ENCODE data around the gene SLC2A9.

The SLC2A9 gene

DNA sequence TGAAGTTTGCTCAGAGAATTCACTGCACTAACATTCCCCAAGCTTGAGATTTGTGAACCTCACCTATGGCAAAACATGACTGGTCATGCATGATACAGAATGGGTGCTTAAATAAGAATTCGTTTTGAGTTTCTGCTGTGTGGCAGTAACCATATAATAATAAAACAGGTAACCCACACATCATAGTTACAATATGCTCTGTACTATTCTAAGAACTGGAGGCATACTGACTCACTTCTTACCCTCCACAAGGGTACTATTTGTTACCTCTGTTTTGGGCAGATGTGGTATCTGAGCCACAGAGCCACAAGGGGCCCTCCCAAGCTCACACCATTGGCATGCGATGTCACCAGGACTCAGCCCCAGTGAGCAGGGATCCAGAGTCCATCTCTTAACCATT is 17.6 kb downstream of the SLC2A9 start:
- H3K36me3 ChIP-seq (ENCODE audit: insufficient read depth, low read depth, low read length) = no peaks in the 10 kb centered on the region
- peaks cover 3% of the 10 kb centered on the region; the same call in 1 of the 2 replicates for H3K4me1 ChIP-seq (ENCODE audit: insufficient read depth, low read length)
- no peak overlapping the region for H3K9ac ChIP-seq (ENCODE audit: low read depth, low read length)
- H3K9me3 ChIP-seq (ENCODE audit: insufficient read depth, low read depth, low read length) = no peaks in the 10 kb centered on the region
- H3K27ac ChIP-seq (ENCODE audit: low read length) = no peak overlapping the region
- H3K4me3 ChIP-seq (ENCODE audit: low read length) = no peak overlapping the region
- no peaks in the 10 kb centered on the region for H3K27me3 ChIP-seq (ENCODE audit: insufficient read depth, low read length)

DNA sequence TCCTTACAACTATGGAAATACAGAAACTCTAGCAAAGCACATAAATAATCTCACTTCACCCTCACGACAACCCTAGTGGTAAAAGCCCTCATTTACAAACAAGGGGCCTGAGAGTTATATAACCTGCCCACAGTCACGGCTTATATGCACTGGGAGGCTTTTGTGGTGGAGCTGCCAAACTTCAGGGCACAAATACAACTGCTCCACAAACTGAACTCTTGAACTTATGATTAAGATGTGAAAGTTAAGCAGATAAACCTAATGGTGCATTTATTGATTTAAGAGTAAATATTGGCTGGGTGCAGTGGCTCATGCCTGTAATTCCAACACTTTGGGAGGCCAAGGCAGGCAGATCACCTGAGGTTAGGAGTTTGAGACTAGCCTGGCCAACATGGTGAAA is 19.0 kb downstream of the SLC2A9 start:
- Histone ChIP-seq H3K27ac (ENCODE audit: low read length) (no peak overlapping the region), H3K4me3 (ENCODE audit: low read length) (no peak overlapping the region), H3K27me3 (ENCODE audit: insufficient read depth, low read length) (no peaks in the 10 kb centered on the region), H3K9me3 (ENCODE audit: insufficient read depth, low read depth, low read length) (no peaks in the 10 kb centered on the region), H3K4me1 (ENCODE audit: insufficient read depth, low read length) (peaks cover 3% of the 10 kb centered on the region; the same call in 1 of the 2 replicates), H3K36me3 (ENCODE audit: insufficient read depth, low read depth, low read length) (no peaks in the 10 kb centered on the region), H3K9ac (ENCODE audit: low read depth, low read length) (no peak overlapping the region)

DNA sequence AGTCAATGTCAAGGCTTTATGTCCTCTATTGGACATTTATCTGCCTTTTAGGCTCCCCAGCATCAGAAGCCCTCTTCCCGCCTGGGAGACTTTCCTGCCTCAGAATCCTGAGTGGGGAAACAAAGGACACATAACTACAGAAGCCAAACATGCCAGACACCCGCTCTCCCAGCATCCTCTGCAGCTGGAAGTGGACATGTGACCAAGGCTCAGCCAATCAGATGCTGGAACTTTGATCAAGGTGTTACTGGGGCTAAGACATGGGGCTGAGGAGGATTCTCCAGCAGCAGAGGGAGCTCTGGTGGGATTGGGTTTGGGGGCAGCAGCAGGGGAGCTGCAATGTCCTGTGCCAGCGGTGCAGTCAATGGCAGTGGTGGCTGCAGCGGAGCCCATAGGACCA is 19.5 kb downstream of the SLC2A9 start:
- H3K4me1 ChIP-seq (ENCODE audit: insufficient read depth, low read length) = peaks cover under 1% of the 10 kb centered on the region; the same call in 1 of the 2 replicates
- H3K27me3 ChIP-seq (ENCODE audit: insufficient read depth, low read length) = no peaks in the 10 kb centered on the region
- H3K4me3 ChIP-seq (ENCODE audit: low read length) = no peak overlapping the region
- no peak overlapping the region for H3K9ac ChIP-seq (ENCODE audit: low read depth, low read length)
- H3K27ac ChIP-seq (ENCODE audit: low read length) = no peak overlapping the region
- no peaks in the 10 kb centered on the region for H3K36me3 ChIP-seq (ENCODE audit: insufficient read depth, low read depth, low read length)
- no peaks in the 10 kb centered on the region for H3K9me3 ChIP-seq (ENCODE audit: insufficient read depth, low read depth, low read length)

DNA sequence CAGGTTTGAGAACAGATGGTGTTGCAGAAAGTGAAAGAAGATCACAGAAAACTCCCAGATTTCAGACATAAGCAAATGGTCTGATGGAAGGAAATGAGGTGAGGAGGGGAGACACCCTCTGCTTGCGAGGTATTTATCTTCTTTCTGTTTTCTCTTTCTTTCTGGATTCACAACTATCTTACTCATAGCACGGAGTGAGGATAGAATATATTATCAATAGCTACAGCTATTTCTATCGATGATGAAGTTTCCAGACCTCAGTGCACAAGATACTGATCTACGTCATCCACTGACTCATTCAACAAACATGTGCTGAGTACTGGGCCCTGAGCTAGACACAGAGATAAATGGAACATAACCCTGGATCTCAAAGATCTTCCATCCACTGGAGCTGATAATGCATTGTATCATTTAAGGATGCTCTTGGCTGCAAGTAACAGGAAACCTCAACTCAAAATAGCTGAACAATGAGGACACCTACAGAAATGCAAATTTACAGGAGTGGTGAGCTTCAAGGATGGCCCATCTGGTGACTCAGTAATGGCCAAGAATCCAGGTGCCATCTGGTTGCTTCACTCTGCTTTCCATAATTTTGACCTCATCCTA is 21.2 kb downstream of the SLC2A9 start:
- no peaks in the 10 kb centered on the region for H3K4me1 ChIP-seq (ENCODE audit: insufficient read depth, low read length)
- no peaks in the 10 kb centered on the region for H3K36me3 ChIP-seq (ENCODE audit: insufficient read depth, low read depth, low read length)
- H3K27ac ChIP-seq (ENCODE audit: low read length) = no peak overlapping the region
- H3K9ac ChIP-seq (ENCODE audit: low read depth, low read length) = no peak overlapping the region
- H3K9me3 ChIP-seq (ENCODE audit: insufficient read depth, low read depth, low read length) = no peaks in the 10 kb centered on the region
- no peak overlapping the region for H3K4me3 ChIP-seq (ENCODE audit: low read length)
- no peaks in the 10 kb centered on the region for H3K27me3 ChIP-seq (ENCODE audit: insufficient read depth, low read length)

DNA sequence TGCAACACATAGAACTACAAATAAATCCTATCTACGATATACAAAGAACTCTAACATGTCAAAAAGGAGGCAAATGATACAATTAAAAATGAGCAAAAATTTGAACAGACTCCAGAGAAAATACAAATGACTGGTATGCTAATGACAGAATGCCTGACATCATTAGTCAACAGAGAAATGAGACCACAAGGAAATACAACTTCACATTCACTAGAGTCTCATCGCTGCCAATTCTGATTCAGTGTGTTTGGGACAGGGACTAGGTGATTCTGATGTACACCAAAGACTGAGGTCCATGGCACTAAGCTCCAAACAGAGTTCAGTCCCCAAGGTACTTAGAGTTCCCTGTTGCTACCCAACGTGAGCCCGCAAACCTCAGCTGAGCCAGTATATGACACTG is 23.4 kb downstream of the SLC2A9 start:
- Histone ChIP-seq H3K9ac (ENCODE audit: low read depth, low read length) (no peak overlapping the region), H3K4me1 (ENCODE audit: insufficient read depth, low read length) (no peaks in the 10 kb centered on the region), H3K27me3 (ENCODE audit: insufficient read depth, low read length) (no peaks in the 10 kb centered on the region), H3K36me3 (ENCODE audit: insufficient read depth, low read depth, low read length) (no peaks in the 10 kb centered on the region), H3K9me3 (ENCODE audit: insufficient read depth, low read depth, low read length) (no peaks in the 10 kb centered on the region), H3K27ac (ENCODE audit: low read length) (no peak overlapping the region), H3K4me3 (ENCODE audit: low read length) (no peak overlapping the region)

DNA sequence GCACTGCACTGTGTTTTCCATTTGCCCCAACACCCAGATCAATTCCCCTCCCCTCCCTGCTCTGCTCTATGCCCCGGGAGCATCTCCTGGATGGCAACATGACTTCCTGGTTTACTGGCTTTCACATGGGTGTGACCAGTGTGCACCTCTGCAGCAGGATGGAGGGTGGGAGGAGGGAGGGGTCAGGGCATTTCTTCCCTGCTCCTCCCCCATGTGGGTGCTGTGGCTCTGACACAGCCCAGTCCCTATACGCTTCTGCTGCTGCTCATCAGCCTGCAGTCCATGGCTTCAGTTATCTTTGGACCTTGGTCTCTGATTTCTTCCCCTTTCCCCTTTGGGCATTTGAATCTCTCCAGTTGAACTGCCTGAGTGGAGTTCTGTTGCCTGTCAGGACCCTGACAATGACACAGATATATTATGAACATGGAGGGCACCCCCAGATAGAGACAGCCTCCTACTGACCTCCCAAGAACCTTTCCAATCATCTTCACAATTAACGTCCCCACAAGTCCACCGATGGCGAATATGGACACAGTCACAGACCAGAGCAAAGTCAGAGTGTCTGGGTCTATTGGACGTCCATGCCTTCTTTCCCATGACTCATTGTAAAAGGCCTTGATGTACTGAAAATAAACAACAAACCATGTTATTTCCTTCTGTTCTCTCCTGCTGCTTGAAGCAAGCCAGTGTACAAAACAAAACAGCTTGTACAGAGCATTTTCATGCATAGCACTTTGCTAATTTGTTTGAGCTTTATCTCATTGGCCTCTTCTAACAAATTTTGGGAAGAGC is 24.8 kb downstream of the SLC2A9 start:
- H3K27me3 ChIP-seq (ENCODE audit: insufficient read depth, low read length) = no peaks in the 10 kb centered on the region
- no peaks in the 10 kb centered on the region for H3K9me3 ChIP-seq (ENCODE audit: insufficient read depth, low read depth, low read length)
- no peak overlapping the region for H3K4me3 ChIP-seq (ENCODE audit: low read length)
- H3K9ac ChIP-seq (ENCODE audit: low read depth, low read length) = no peak overlapping the region
- no peaks in the 10 kb centered on the region for H3K4me1 ChIP-seq (ENCODE audit: insufficient read depth, low read length)
- no peaks in the 10 kb centered on the region for H3K36me3 ChIP-seq (ENCODE audit: insufficient read depth, low read depth, low read length)
- no peak overlapping the region for H3K27ac ChIP-seq (ENCODE audit: low read length)

DNA sequence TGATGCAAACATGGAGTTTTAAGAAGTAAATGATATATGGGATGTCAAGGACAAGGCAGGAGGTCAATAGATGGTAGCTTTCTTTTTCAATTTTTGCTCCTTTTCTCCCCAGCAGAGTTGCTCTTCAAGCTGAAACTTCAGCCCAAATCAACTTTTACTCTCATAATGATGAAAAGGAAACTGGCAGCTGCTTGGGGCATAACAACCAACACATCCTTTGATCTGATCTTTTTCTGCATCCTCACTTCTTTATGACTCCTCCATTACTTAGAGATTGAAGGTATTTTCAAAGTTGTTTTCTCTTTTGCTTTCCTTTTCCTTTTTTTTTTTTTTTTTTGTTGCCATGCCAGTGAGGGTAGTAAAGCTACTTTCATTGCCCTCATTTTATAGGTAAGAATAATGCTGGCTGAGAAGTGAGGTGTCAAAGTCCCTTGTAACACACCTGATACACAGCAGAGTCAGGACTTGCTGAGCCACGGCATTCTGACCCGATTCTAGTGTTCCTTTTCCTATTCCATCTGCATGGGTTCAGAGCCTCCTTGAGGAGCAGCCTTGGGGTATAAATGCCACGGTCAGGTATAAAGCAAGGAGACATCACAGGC is 26.9 kb downstream of the SLC2A9 start:
- no peaks in the 10 kb centered on the region for H3K9me3 ChIP-seq (ENCODE audit: insufficient read depth, low read depth, low read length)
- H3K27ac ChIP-seq (ENCODE audit: low read length) = no peak overlapping the region
- no peaks in the 10 kb centered on the region for H3K4me1 ChIP-seq (ENCODE audit: insufficient read depth, low read length)

DNA sequence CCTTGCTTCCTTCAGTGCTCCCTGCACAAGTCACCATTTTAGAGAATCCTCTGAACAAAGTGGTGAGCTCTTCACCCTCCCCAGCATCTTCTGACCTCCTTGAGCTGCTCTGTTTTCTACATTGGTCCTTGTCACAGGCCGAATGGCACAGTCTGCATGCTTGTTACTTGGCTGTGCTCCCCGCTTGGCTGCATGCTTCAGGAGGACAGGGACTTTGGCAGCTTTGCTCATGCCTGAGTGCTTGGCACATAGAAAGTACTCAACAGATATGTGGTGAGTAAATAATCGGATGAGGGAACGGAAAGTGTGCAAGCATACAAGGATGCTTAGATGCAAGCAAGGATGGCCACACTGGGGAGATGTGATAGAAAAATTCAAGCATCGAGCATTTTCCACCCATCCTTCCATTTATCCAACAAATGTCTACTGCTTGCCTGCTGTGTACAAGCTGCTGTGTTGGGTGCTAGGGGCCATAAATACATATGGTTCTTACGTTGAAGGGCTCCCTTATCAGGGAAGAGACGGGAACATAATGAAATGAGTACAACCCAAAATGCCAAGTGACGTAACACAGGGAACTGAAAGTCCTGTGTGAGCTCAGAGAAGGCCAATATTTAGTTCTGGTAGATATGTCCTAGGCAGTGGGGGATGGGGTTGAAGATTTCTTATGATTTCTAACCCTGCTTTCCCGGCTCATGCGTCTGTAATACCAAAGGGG is 31.2 kb downstream of the SLC2A9 start:
- H3K9ac ChIP-seq (ENCODE audit: low read depth, low read length) = no peak overlapping the region
- H3K9me3 ChIP-seq (ENCODE audit: insufficient read depth, low read depth, low read length) = no peaks in the 10 kb centered on the region
- H3K4me1 ChIP-seq (ENCODE audit: insufficient read depth, low read length) = no peaks in the 10 kb centered on the region
- no peak overlapping the region for H3K4me3 ChIP-seq (ENCODE audit: low read length)
- no peaks in the 10 kb centered on the region for H3K27me3 ChIP-seq (ENCODE audit: insufficient read depth, low read length)
- H3K36me3 ChIP-seq (ENCODE audit: insufficient read depth, low read depth, low read length) = no peaks in the 10 kb centered on the region
- no peak overlapping the region for H3K27ac ChIP-seq (ENCODE audit: low read length)

More for the DNA sequence above, 26.9 kb downstream of the SLC2A9 start:
- H3K36me3 ChIP-seq (ENCODE audit: insufficient read depth, low read depth, low read length) = no peaks in the 10 kb centered on the region
- no peak overlapping the region for H3K9ac ChIP-seq (ENCODE audit: low read depth, low read length)
- no peaks in the 10 kb centered on the region for H3K27me3 ChIP-seq (ENCODE audit: insufficient read depth, low read length)
- H3K4me3 ChIP-seq (ENCODE audit: low read length) = no peak overlapping the region

DNA sequence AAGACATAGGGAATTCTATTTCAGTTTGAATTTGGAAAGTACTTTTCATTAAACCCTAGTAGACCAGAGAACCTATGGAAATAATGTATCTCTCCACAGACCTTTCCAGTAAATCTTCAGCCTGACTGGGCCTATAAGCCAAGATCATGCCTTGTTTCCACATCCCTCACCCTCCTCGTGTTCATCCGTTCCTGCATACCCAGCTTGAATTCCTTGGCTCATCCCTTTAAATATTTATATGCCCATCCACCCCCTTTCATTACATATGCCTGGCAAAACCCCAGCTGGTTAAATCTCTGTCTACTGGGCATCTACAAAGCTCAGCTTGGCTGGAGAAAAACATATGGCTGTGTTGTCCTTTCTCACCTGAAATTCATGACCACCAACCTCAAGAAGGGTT is 32.4 kb downstream of the SLC2A9 start:
- Histone ChIP-seq H3K27me3 (ENCODE audit: insufficient read depth, low read length) (no peaks in the 10 kb centered on the region), H3K9ac (ENCODE audit: low read depth, low read length) (no peak overlapping the region), H3K27ac (ENCODE audit: low read length) (no peak overlapping the region), H3K9me3 (ENCODE audit: insufficient read depth, low read depth, low read length) (no peaks in the 10 kb centered on the region), H3K36me3 (ENCODE audit: insufficient read depth, low read depth, low read length) (no peaks in the 10 kb centered on the region), H3K4me1 (ENCODE audit: insufficient read depth, low read length) (no peaks in the 10 kb centered on the region), H3K4me3 (ENCODE audit: low read length) (no peak overlapping the region)

DNA sequence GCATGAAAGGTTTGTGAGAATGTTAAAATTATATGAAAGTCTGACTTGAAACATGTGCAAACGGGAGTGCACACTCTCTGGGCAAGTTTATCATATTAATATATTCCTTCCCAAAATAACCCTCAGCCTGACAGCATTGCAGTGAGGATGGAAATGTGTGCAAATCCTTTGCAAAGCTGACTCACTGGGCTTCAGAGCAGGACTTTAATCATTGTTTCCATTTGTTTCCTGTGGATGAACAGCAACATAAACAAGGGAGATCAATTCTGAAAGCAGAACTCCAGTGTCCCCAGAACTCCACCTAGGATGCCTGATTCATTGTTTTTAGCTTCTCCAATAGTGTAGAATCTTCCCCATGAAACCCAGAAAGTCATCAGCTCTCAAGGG is 32.9 kb downstream of the SLC2A9 start:
- Histone ChIP-seq H3K4me3 (ENCODE audit: low read length) (no peak overlapping the region), H3K36me3 (ENCODE audit: insufficient read depth, low read depth, low read length) (no peaks in the 10 kb centered on the region), H3K9ac (ENCODE audit: low read depth, low read length) (no peak overlapping the region), H3K4me1 (ENCODE audit: insufficient read depth, low read length) (no peaks in the 10 kb centered on the region), H3K27ac (ENCODE audit: low read length) (no peak overlapping the region), H3K27me3 (ENCODE audit: insufficient read depth, low read length) (no peaks in the 10 kb centered on the region), H3K9me3 (ENCODE audit: insufficient read depth, low read depth, low read length) (no peaks in the 10 kb centered on the region)

DNA sequence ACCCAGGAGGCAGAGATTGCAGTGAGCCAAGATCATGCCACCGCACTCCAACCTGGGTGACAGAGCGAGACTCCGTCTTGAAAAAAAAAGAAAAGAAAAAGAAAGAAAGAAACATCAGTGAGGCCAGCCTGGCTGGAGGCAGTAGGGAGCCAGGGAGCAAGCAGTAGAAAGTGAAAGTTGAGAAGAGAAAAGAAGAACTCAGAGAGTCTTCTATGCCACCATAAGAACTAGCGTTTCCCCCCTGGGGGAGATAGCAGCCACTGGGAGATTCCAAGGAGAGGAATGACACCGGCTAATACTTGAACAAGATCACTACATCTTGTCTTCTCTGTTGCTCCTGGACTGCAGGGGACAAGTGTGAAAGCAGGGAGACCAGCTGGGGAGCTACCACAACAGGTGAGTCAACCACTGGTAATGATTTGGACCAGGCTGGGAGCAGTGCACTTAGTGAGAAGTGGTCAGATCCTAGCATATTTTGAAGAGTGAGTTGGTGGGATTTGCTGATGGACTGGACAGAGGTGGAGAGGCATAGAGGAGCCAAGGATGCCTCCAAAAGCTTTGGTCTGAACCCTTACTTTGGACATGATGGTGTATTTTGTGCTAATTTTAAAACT is 33.4 kb downstream of the SLC2A9 start:
- no peak overlapping the region for H3K4me3 ChIP-seq (ENCODE audit: low read length)
- H3K36me3 ChIP-seq (ENCODE audit: insufficient read depth, low read depth, low read length) = no peaks in the 10 kb centered on the region
- no peak overlapping the region for H3K27ac ChIP-seq (ENCODE audit: low read length)
- H3K4me1 ChIP-seq (ENCODE audit: insufficient read depth, low read length) = no peaks in the 10 kb centered on the region
- no peaks in the 10 kb centered on the region for H3K27me3 ChIP-seq (ENCODE audit: insufficient read depth, low read length)
- no peak overlapping the region for H3K9ac ChIP-seq (ENCODE audit: low read depth, low read length)
- no peaks in the 10 kb centered on the region for H3K9me3 ChIP-seq (ENCODE audit: insufficient read depth, low read depth, low read length)
